H1 (cell line): ENCODE results near the gene MARCHF10. TPM values are rescaled to one million over a fixed set of nuclear protein-coding genes. Genes with fewer than 3 reads are reported as not detected.

Experiments
- CTCF ChIA-PET: fragments of 300-600 bp; sonication (Branson Sonifier 250); formaldehyde crosslinking; loops from one replicate; lab custom pipeline; 2021; ENCODE audit not compliant: partially characterized antibody; lab: Charles Lee
- POLR2A ChIA-PET: fragments of 300-600 bp; sonication (Branson Sonifier 250); formaldehyde crosslinking; loops from one replicate; lab custom pipeline; 2021; ENCODE audit warnings: inconsistent platforms; ENCODE audit not compliant: partially characterized antibody; lab: Charles Lee
- DNase-seq, 2 experiments: peaks; one replicate each; pipeline versions ENCODE4 v3.0.0 to v3.0.0-alpha.2; 2010 to 2022; ENCODE audit warnings: low spot score in 2 of 2, low read depth in 1 of 2, mixed read lengths in 1 of 2
- FAIRE-seq: peaks from 2 replicates; lab custom pipeline; 2011; peaks lifted over from hg19 to GRCh38; lab: Jason Lieb, UNC
- H2AFZ ChIP-seq: 2 replicates; pipeline ENCODE4 v1.8.1; 2012; ENCODE audit warnings: low read length, inconsistent platforms
- H2AK5ac ChIP-seq: 2 replicates; pipeline ENCODE4 v1.6.1; 2013; ENCODE audit warnings: low read depth, low read length
- H2BK120ac ChIP-seq: replicated peaks from 2 replicates; pipeline ENCODE3; 2013; ENCODE audit warnings: low read depth, low read length, inconsistent platforms
- H2BK12ac ChIP-seq: 2 replicates; pipeline ENCODE4 v1.6.1; 2013; ENCODE audit warnings: low read depth, low read length
- H2BK15ac ChIP-seq: 2 replicates; pipeline ENCODE4 v1.6.1; 2013; ENCODE audit warnings: low read length
- H2BK20ac ChIP-seq: 2 replicates; pipeline ENCODE4 v1.6.1; 2013; ENCODE audit warnings: low read length
- H2BK5ac ChIP-seq: 2 replicates; pipeline ENCODE4 v1.6.1; 2013; ENCODE audit warnings: low read depth, low read length
- H3K14ac ChIP-seq: 2 replicates; pipeline ENCODE4 v1.6.1; 2013; ENCODE audit warnings: inconsistent platforms; ENCODE audit not compliant: insufficient read length
- H3K18ac ChIP-seq: 2 replicates; pipeline ENCODE4 v1.6.1; 2013; ENCODE audit warnings: low read length; ENCODE audit errors: extremely low read depth
- H3K23ac ChIP-seq: 2 replicates; pipeline ENCODE4 v1.6.1; 2013; ENCODE audit warnings: inconsistent platforms; ENCODE audit not compliant: insufficient read length
- H3K23me2 ChIP-seq: 2 replicates; pipeline ENCODE4 v1.6.1; 2013; ENCODE audit warnings: low read depth, low read length
- H3K27ac ChIP-seq: 2 replicates; pipeline ENCODE4 v1.6.1; 2011; ENCODE audit warnings: low read depth, low read length, inconsistent platforms
- H3K27me3 ChIP-seq, 4 experiments: replicated peaks in 1 of 4; 1 replicate in 1 of 4; 2 replicates in 3 of 4; pipeline versions ENCODE4 v1.6.1 to v1.8.1; 2011 to 2013; ENCODE audit warnings: low read length in 3 of 4, mild to moderate bottlenecking in 3 of 4, inconsistent platforms in 2 of 4, mixed read lengths in 2 of 4, moderate library complexity in 1 of 4; ENCODE audit not compliant: control insufficient read depth in 3 of 4, insufficient read depth in 3 of 4; ENCODE audit errors: extremely low read depth in 1 of 4
- H3K36me3 ChIP-seq, 4 experiments: 2 replicates each; pipeline versions ENCODE4 v1.6.1 to v1.8.1; 2011 to 2013; ENCODE audit warnings: mild to moderate bottlenecking in 4 of 4, low read length in 3 of 4, moderate library complexity in 2 of 4, control low read depth in 1 of 4, inconsistent platforms in 1 of 4; ENCODE audit not compliant: insufficient read depth in 4 of 4, control insufficient read depth in 2 of 4
- H3K4ac ChIP-seq: replicated peaks from 2 replicates; pipeline ENCODE3; 2013; ENCODE audit warnings: low read length, low read depth, mixed read lengths, inconsistent platforms; ENCODE audit not compliant: insufficient read length
- H3K4me1 ChIP-seq, 4 experiments: replicated peaks in 1 of 4; 1 replicate in 1 of 4; 2 replicates in 3 of 4; pipeline versions ENCODE4 v1.6.1 to v1.8.1; 2011 to 2013; ENCODE audit warnings: low read length in 3 of 4, inconsistent platforms in 2 of 4, mixed read lengths in 1 of 4; ENCODE audit not compliant: insufficient read depth in 4 of 4, control insufficient read depth in 3 of 4
- H3K4me2 ChIP-seq, 2 experiments: 2 replicates each; pipeline versions ENCODE4 v1.6.1 to v1.8.1; 2011 to 2013; ENCODE audit warnings: low read depth in 2 of 2, low read length in 2 of 2, control low read depth in 1 of 2, inconsistent platforms in 1 of 2, mild to moderate bottlenecking in 1 of 2; ENCODE audit not compliant: insufficient read depth in 1 of 2
- H3K4me3 ChIP-seq, 4 experiments: fragments of 200-600, 300-600 bp in 1 of 4; sonication (generic), shearing (Covaris generic), sonication (Bioruptor Twin) in 1 of 4; 2 replicates each; pipeline versions ENCODE4 v1.5.1 to v1.8.1; 2011 to 2016; ENCODE audit warnings: low read length in 4 of 4, low read depth in 3 of 4, control low read depth in 2 of 4, inconsistent platforms in 2 of 4, mild to moderate bottlenecking in 2 of 4, mixed read lengths in 1 of 4, moderate library complexity in 1 of 4; ENCODE audit not compliant: insufficient read depth in 2 of 4; ENCODE audit errors: extremely low read depth in 1 of 4
- H3K56ac ChIP-seq: replicated peaks from 2 replicates; pipeline ENCODE3; 2013; ENCODE audit warnings: low read depth, mild to moderate bottlenecking, mixed read lengths, low read length, inconsistent platforms; ENCODE audit not compliant: insufficient read length
- H3K79me1 ChIP-seq: 2 replicates; pipeline ENCODE4 v1.6.1; 2013; ENCODE audit warnings: low read depth, low read length, control low read depth
- H3K79me2 ChIP-seq, 2 experiments: 2 replicates each; pipeline versions ENCODE4 v1.6.1 to v1.8.1; 2012 to 2013; ENCODE audit warnings: low read length in 2 of 2, mild to moderate bottlenecking in 2 of 2, inconsistent platforms in 1 of 2; ENCODE audit not compliant: insufficient read depth in 2 of 2, control insufficient read depth in 1 of 2
- H3K9ac ChIP-seq, 4 experiments: replicated peaks in 1 of 4; 1 replicate in 1 of 4; 2 replicates in 3 of 4; pipeline versions ENCODE4 v1.6.1 to v1.8.1; 2011 to 2013; ENCODE audit warnings: low read depth in 3 of 4, low read length in 3 of 4, control low read depth in 2 of 4, mild to moderate bottlenecking in 2 of 4, moderate library complexity in 2 of 4, inconsistent platforms in 1 of 4; ENCODE audit errors: extremely low read depth in 1 of 4
- H3K9me3 ChIP-seq, 2 experiments: 2 replicates each; pipeline versions ENCODE4 v1.6.1 to v1.8.1; 2012 to 2013; ENCODE audit warnings: mild to moderate bottlenecking in 2 of 2, moderate library complexity in 2 of 2, control low read depth in 1 of 2, inconsistent platforms in 1 of 2, low read depth in 1 of 2, low read length in 1 of 2, mixed read lengths in 1 of 2; ENCODE audit not compliant: insufficient read depth in 2 of 2
- H4K20me1 ChIP-seq, 2 experiments: replicated peaks in 1 of 2; 2 replicates each; pipeline versions ENCODE3 to v1.8.1; 2011 to 2013; ENCODE audit warnings: inconsistent platforms in 2 of 2, low read length in 2 of 2, mild to moderate bottlenecking in 1 of 2; ENCODE audit not compliant: insufficient read depth in 2 of 2, control insufficient read depth in 1 of 2
- H4K5ac ChIP-seq: 2 replicates; pipeline ENCODE4 v1.6.1; 2013; ENCODE audit warnings: low read length, low read depth, mixed read lengths, inconsistent platforms; ENCODE audit not compliant: insufficient read length
- H4K8ac ChIP-seq: 2 replicates; pipeline ENCODE4 v1.8.0; 2013; ENCODE audit warnings: mild to moderate bottlenecking, moderate library complexity, low read length, inconsistent platforms; ENCODE audit not compliant: insufficient read depth; ENCODE audit errors: extremely low read depth
- H4K91ac ChIP-seq: replicated peaks from 2 replicates; pipeline ENCODE3; 2013; ENCODE audit warnings: low read length, mixed read lengths, inconsistent platforms; ENCODE audit not compliant: insufficient read length
- KDM5A ChIP-seq: fragments of 200-600 bp; IDR thresholded peaks from 2 replicates; pipeline ENCODE4 v1.7.1; 2012; ENCODE audit warnings: mild to moderate bottlenecking, low read length, inconsistent platforms, mixed read lengths
- POU5F1 ChIP-seq: IDR thresholded peaks from 2 replicates; pipeline ENCODE4 v1.6.1; 2011; ENCODE audit warnings: low read depth, mild to moderate bottlenecking, low read length, moderate library complexity
- SIN3A ChIP-seq, 2 experiments: IDR thresholded peaks in 1 of 2; conservative IDR thresholded peaks in 1 of 2; 2 replicates each; pipeline ENCODE4 v1.6.1; 2011 to 2012; ENCODE audit warnings: low read length in 2 of 2, improper control_type of control experiment in 1 of 2, low read depth in 1 of 2, mild to moderate bottlenecking in 1 of 2
- SP1 ChIP-seq: IDR thresholded peaks from 2 replicates; pipeline ENCODE4 v1.6.1; 2011; ENCODE audit warnings: low read depth, low read length
- TAF1 ChIP-seq: IDR thresholded peaks from 2 replicates; pipeline ENCODE4 v1.6.1; 2011; ENCODE audit warnings: mild to moderate bottlenecking, low read depth, low read length
- YY1 ChIP-seq: IDR thresholded peaks from 2 replicates; pipeline ENCODE4 v1.6.1; 2011; ENCODE audit warnings: low read depth, mild to moderate bottlenecking, low read length
- WGBS, 2 experiments: shearing (Covaris generic) in 1 of 2; methylation state at CpG; one replicate each; pipeline versions ENCODE4 v1.1.6 to v1.1.7; 2013 to 2015; ENCODE audit warnings: low lambda C conversion rate in 2 of 2, mixed read lengths in 2 of 2, inconsistent platforms in 1 of 2, low coverage in 1 of 2, missing lambda C conversion rate in 1 of 2; ENCODE audit not compliant: insufficient replicate concordance in 2 of 2, insufficient coverage in 1 of 2, insufficient read length in 1 of 2; ENCODE audit errors: extremely low coverage in 1 of 2, missing lambda C conversion rate in 1 of 2; 5-methylcytosine and 5-hydroxymethylcytosine counted together
- polyA plus RNA-seq, 7 experiments: library from polyadenylated mRNA; depleted of rRNA in 3 of 7; stranded (reverse) in 5 of 7; unstranded in 2 of 7; fragments of >200 nt in 5 of 7; fragments of 200-250 nt in 2 of 7; gene quantifications; 1 replicate in 5 of 7; 2 replicates in 1 of 7; 4 replicates in 1 of 7; pipeline versions ENCODE4 v1.2.1 to v1.2.3, GENCODE V29; 2011 to 2013; ENCODE audit warnings: missing spikeins in 2 of 7, mixed read lengths in 2 of 7
- total RNA-seq: library from RNA; stranded (reverse); fragmentation: NEBNext Ultra II Directional; extraction: Animal tissue kit (Norgen Biotek cat#: 25700); gene quantifications from 2 replicates; pipeline ENCODE4 v1.2.1, GENCODE V29; 2021

The MARCHF10 gene
- total and polyA plus RNA-seq, 2 of the 8 experiments (the other 6 are each of a cell fraction or from before 2014, with no cell fraction given): 0.48 to 0.73 TPM

DNA sequence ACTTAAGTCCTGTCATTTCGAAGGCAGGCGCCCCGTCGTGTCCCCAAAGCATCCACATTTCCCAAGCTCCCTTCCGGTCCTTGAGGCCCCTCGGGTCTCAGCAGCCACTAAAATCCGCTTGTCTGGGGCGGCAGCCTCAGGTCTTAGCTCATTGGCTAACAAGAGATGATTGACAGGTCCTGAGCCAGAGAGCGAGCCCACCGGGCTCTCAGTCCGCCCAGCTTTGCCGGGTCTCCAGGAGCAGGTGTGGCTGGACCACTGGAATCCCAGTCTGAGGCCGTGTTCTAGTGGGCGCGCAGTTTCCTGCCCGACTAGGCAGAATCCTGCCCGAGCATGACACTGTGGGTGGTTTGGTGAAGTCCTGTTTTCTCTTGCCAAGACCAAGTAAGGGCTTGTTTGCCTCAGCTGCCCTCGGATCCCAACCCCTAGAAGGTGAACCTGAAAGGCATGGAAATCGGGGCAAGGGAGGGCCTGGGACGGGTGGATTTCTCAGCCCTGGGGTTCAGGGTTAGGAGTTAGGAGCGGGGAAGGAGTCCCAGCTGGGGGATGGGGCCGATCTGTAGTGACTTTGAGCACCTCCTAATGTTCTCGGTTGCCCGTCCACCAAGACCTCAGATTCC is 137.8 kb downstream of the MARCHF10 start:
- Histone ChIP-seq H3K23me2 (no peaks in the 10 kb centered on the region), H3K9me3 (no peaks in the 10 kb centered on the region), H2BK5ac (no peak overlapping the region), H3K4me2 (no peak overlapping the region; a peak in 1 of 4 replicates), H3K4me1 (no peaks in the 10 kb centered on the region; a peak in 2 of 7 replicates), H3K14ac (no peak overlapping the region), H3K27me3 (no peaks in the 10 kb centered on the region), H3K79me1 (no peaks in the 10 kb centered on the region), H4K8ac (peak overlapping the region; percentile 45), H2BK12ac (no peak overlapping the region), H3K23ac (no peak overlapping the region), H2BK20ac (no peak overlapping the region), H3K56ac (no peak overlapping the region), H3K4ac (no peak overlapping the region), H3K79me2 (no peaks in the 10 kb centered on the region), H4K5ac (no peak overlapping the region), H2BK15ac (no peak overlapping the region), H3K36me3 (no peaks in the 10 kb centered on the region; a peak in 1 of 8 replicates), H3K4me3 (no peak overlapping the region), H3K27ac (no peak overlapping the region), H2AK5ac (no peak overlapping the region), H2BK120ac (no peak overlapping the region), H3K18ac (no peak overlapping the region; the same call in 1 of the 2 replicates), H2AFZ (no peak overlapping the region), H4K91ac (no peak overlapping the region), H4K20me1 (no peaks in the 10 kb centered on the region), H3K9ac (no peak overlapping the region)
- 89% methylated on average over 24 of the region's 24 CpGs; no CpG with 5 or more reads in 1 of the 2 experiments for WGBS, 2 experiments
- DNase-seq (peak in 1 of 2 experiments; percentile 72), FAIRE-seq (no peak)
- ChIA-PET POLR2A (interaction anchor here (0.6 to 1.3 kb wide), 5 partner anchors 9 to 224 kb away, joined by 3 to 4 read pairs (median 3); no protein-coding TSS in a partner anchor), CTCF (interaction anchor here (1.0 to 9.0 kb wide), 2 partner anchors 23 to 49 kb away, joined by 3 to 68 read pairs; no protein-coding TSS in a partner anchor)
- no peak for TF ChIP-seq TAF1
- TF ChIP-seq YY1: no peak
- no peak for TF ChIP-seq SIN3A (conservative IDR thresholded peaks at IDR 0.05 in 1 of 2, IDR thresholded peaks at IDR 0.05 in 1 of 2; ENCODE audit: low read depth in 1 of 2, low read length in 2 of 2)
- TF ChIP-seq KDM5A: no peak
- TF ChIP-seq SP1: peak; percentile 89
- no peak for TF ChIP-seq POU5F1
